ENCODE results near the gene ABTB1.

DNA sequence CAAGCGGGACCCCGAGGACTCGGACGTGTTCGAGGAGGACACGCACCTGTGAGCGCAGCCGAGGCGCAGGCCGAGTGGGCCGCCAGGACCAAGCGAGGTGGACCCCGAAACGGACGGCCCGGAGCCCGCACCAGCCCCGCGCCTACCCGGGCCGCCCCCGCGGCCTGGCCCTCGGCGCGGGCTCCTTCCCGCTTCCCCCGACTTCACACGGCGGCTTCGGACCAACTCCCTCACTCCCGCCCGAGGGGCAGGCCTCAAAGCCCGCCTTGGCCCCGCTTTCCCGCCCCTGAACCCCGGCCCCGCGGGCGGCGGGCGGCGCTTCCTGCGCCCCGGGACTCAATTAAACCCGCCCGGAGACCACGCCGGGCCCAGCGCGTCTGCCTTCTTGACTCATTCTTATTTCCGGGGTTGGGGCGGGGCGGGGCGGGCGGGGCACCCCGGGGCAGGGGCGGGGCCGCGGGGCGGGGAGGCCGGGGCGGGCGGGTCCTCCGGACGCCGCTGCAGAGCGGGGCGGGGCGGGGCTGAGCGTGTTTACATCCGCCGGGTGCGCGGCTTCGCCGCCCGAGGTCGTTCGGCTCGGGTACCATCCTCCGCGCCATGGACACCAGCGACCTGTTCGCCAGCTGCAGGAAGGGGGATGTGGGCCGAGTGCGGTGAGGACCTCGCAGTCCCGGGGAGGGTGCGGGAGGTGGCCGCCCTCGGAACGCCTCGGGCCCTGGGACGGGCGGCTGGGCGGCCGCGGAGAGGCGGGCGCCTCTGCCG, at the start of gene ABTB1:
- TF ChIP-seq, protein P1, sequence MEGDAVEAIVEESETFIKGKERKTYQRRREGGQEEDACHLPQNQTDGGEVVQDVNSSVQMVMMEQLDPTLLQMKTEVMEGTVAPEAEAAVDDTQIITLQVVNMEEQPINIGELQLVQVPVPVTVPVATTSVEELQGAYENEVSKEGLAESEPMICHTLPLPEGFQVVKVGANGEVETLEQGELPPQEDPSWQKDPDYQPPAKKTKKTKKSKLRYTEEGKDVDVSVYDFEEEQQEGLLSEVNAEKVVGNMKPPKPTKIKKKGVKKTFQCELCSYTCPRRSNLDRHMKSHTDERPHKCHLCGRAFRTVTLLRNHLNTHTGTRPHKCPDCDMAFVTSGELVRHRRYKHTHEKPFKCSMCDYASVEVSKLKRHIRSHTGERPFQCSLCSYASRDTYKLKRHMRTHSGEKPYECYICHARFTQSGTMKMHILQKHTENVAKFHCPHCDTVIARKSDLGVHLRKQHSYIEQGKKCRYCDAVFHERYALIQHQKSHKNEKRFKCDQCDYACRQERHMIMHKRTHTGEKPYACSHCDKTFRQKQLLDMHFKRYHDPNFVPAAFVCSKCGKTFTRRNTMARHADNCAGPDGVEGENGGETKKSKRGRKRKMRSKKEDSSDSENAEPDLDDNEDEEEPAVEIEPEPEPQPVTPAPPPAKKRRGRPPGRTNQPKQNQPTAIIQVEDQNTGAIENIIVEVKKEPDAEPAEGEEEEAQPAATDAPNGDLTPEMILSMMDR (IDR thresholded peaks at IDR 0.05): no peak
- TF ChIP-seq POLR2A (IDR thresholded peaks at IDR 0.05): peak; percentile 78

Measured in right lobe of liver (tissue), 4 donors.